Measurements from ENCODE around the gene DELE1.

- no peak for TF ChIP-seq CTCF (IDR thresholded peaks at IDR 0.05; ENCODE audit: poor library complexity, severe bottlenecking)
- TF ChIP-seq POLR2AphosphoS5 (IDR thresholded peaks at IDR 0.05) = no peak
- no peak for TF ChIP-seq EZH2 (IDR thresholded peaks at IDR 0.05; ENCODE audit: borderline replicate concordance, insufficient read depth, low read length, poor library complexity, severe bottlenecking)
- TF ChIP-seq MXI1 (conservative IDR thresholded peaks at IDR 0.05; ENCODE audit: poor library complexity, severe bottlenecking) = no peak
These were observed 25.8 kb downstream of the DELE1 start for GRCh38 chr5:141949511-141949910.

Data from neural cell (in vitro differentiated cells).